Peyer's patch (tissue), 4 donors: ENCODE measurements around the gene BCL2L12.

Experiments used
- CTCF ChIP-seq, 6 experiments: fragments of 450-650 bp in 4 of 6; fragments of 200-600 bp in 2 of 6; sonication (generic) in 1 of 6; IDR thresholded peaks; one replicate each; pipeline ENCODE4 v1.5.1; 2017 to 2019; ENCODE audit warnings: antibody characterized with exemption in 6 of 6, mild to moderate bottlenecking in 3 of 6, moderate library complexity in 1 of 6
- POLR2A ChIP-seq, 2 donors: fragments of 450-650 bp; IDR thresholded peaks; one replicate each; pipeline ENCODE4 v1.5.1; 2017; ENCODE audit warnings: antibody characterized with exemption in 2 of 2, mild to moderate bottlenecking in 2 of 2, moderate library complexity in 2 of 2

- TF ChIP-seq CTCF (IDR thresholded peaks at IDR 0.05) (no peak), POLR2A (IDR thresholded peaks at IDR 0.05) (no peak)
These were observed 3.7 kb upstream of the BCL2L12 start for GRCh38 chr19:49662011-49662410.
